NCI-H446 (cell line): Measurements from ENCODE around the gene SPARC.
"Not testable (repeated sequence)": the region's sequence is repeated elsewhere in the genome, so short reads cannot be mapped to it uniquely, and the experiment has no call there.

Source experiments
- DNase-seq, 2 experiments: peaks; one replicate each; lab custom pipeline; 2025; lab: John Stamatoyannopoulos, UW

The SPARC gene, protein sequence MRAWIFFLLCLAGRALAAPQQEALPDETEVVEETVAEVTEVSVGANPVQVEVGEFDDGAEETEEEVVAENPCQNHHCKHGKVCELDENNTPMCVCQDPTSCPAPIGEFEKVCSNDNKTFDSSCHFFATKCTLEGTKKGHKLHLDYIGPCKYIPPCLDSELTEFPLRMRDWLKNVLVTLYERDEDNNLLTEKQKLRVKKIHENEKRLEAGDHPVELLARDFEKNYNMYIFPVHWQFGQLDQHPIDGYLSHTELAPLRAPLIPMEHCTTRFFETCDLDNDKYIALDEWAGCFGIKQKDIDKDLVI

DNA sequence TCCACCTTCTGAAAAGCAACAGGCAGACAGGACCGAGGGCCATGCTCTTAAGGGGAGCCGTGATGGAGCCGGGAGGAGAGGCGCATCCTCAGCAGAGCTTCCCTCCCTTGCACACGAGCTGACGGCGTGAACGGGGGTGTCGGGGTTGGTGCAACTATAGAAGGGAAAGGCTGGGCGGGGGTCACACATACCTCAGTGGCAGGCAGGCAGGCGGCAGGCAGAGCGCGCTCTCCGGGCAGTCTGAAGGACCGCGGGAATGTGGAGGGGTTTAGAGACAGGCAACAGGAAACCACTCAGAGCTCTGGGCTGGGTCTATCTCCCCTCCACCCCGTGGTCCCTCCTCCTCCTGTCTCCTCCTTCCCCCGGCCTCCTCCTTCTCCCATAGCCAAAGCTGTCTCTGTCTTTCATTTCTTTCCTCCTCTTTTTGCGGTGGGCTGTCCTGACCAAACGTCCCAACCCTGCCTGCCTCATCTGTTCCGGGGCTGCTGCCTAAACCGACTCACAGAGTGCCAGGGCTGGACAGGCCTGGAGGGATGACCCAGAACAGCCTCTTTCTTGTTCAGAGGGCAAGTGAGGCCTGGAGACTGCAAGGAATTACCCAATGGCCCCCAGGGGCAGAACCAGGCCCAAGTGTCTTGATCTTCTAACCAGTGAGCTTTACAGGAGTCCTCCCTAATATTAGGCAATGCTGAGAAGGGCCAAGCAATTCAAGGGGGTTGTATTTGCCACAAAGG, at the start of gene SPARC:
Gene SPARC (minus strand): TSS at position 242 of the 734 bp plus-strand sequence. CDS start 10,727 bp downstream, outside the sequence.
- no peak for DNase-seq

DNA sequence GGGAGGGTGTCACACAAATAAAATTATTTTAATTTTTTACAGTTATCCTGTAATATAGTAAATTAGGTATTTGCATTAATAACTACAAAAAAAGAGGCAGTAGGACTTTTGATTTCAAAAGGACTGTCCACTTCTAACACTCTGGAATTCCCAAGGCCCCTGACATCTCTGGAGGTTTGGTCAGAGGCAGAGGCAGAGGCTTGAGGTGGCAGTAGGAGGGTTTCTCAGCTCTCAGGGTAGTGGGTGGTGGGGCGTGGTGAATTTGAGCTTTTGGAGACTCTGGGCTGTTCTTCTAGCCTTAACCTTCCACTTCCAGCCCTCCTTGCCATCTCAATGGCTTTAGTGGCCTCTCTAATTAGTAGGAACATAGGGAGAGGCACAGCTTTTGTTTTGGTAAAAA, 48.9 kb upstream of the SPARC start:
- DNase-seq: no peak

DNA sequence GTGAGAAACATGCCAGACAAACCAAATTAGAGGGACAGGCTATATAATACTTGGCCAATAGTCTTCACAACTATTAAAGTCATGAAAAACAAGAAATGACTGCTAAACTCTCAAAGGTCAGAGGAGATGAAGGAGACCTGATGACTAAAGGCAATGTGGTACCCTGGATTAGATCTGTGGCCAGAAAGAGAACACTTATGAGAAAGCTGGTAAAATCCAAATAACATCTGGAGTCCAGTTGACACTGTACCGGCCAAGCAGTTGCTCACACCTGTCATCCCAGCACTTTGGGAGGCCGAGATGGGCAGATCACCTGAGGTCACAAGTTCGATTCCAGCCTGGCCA, 47.3 kb upstream of the SPARC start:
- no peak for DNase-seq

DNA sequence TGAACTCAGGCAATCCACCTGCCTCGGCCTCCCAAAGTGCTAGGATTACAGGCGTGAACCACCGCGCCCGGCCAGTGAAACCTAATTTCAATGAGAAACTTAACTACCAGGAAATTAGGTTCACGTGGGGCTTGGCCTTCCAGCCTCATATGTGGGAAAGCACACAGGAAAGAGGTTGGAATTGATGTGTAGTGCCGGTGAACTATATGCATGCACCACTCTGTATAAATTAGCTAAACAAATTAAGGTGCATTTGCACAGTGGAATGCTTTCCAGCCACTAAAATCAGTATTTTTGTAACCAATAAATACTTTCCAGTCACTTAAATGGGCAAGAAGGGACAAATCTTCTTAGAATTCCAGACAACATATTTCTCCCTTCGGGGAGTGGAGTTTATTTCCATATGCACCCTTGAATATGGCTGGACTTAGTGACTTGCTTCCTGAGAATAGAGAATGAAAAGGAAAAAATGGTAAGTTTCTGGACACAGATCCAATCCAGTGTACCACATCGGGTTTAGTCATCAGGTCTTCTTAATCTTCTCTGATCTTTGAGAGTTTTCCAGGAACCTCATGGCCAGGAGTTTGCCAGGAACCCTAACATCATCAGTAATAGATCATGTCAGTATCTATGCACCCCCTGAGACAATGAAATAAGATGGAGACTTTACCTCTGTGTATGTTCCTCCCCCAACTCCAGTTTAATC, 46.8 kb upstream of the SPARC start:
- no peak for DNase-seq

DNA sequence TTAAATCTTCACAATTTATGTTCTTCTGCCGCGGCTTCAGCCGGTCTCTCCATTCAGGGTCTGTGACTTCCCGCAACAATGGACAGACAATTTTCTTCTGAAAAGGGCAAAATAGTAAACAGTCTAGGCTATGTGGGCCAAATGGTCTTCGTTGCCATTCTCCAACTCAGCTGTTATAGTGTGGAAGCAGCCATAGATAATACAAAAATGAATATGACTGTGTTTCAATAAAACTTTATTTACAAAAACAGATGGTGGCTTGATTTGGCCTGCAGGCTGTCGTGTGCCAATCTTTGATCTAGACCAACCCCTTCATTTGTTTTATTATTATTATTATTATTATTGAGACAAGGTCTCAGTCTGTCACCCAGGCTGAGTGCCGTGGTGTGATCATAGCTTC, 43.7 kb upstream of the SPARC start:
- DNase-seq: no peak

DNA sequence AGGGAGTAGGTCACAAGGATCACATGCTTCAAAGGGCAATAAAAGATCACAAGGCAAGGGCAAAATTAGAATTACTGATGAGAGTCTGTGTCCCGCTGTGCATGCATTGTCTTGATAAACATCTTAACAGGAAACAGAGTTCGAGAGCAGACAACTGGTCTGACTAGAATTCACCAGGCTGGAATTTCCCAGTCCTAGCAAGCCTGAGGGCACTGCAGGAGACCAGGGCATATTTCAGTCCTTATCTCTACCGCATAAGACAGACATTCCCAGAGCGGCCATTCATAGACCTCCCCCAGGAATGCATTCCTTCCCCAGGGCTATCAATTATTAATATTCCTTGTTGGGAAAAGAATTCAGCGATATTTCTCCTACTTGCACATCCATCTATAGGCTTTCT, 42.9 kb upstream of the SPARC start:
- not testable (repeated sequence) for DNase-seq

DNA sequence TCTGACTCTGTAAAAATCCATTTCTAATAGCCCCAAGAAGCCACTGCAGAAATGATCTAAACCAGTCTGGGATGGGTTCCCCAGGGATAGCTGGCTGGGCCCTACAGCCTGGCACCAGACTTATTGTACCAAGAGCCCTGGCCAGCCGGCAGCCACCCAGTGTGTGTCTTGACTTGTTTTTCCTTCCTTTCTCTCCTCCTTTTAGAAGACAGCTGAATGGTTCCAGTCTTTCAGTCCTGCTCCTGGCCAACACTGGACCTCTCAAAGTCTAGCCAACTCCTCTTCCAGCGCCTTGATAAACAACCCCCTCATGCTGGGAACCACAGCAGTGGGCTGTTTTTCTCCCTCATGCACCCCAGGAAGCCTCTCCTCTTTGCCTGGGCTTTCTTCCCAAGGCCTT, 37.6 kb upstream of the SPARC start:
- no peak for DNase-seq

DNA sequence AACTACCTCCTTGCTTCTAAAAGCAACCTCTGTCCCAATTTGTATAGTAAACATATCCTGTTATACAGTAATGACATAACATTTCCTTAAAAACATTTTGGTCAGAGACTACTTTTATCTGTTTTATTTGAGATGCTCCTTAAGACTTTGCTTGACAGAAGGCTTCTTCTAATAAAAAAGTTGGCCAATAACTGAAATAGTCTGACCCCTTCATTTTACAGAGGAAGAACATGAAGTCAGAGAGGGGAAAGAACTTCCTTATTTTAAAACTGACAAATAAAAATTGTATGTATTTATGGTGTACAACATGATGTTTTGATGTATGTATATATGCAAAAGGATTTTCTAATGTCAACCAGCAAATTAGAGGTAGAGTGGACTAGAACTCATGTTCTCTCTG, 35.8 kb upstream of the SPARC start:
- DNase-seq: no peak

DNA sequence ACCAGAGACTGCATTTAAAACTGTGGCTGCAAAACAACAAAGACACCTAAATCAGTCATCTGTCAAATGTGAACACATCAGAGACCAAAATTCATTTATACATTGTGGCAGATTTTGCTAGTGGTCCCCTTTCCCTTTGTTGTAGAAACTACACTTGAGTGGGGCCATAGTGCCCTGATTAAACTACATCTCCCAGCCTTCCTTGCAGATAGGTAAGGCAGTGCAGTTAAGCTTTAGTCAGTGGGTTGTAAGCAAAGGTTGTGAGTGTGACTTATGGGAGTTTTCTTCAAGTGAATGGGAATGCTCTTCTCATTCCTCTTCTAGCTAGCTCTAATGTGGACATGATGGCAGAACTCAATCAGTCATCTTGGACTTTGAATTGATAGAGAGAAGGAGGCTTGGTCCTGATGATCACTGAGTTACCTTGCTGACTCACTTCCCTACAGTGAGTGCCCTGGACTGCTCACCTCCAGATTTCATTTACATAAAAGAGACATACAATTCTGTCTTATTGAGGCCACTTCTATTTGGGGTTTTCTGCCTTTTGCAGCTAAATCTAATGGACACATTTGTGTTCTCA, 35.2 kb upstream of the SPARC start:
- DNase-seq: no peak

DNA sequence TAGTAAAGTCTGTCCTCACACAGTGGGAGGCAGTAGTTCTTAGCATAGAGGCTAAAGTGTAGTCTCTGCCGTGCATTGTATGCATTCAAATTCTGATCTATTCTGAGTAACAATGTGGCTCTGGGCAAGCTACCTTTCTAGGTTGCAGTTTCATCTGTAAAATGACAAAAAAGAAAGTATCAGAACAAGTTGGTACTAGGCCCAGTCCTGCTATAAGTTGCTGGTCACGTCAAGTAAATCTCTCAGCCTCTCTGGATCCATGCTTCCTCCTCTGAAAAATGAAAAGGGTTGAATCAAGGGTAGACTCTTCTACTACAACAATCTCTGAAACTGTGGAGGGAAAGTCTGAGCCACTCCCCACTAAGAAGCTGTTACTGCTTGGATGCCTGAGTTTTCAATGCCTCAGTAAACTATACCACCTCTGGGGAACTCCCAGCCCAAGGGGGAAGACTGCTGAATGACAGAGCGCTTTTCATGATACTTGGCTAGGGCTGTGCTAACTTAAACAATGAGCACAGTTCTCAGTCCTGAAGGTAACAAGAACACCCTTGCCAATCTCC, 34.5 kb upstream of the SPARC start:
- no peak for DNase-seq

DNA sequence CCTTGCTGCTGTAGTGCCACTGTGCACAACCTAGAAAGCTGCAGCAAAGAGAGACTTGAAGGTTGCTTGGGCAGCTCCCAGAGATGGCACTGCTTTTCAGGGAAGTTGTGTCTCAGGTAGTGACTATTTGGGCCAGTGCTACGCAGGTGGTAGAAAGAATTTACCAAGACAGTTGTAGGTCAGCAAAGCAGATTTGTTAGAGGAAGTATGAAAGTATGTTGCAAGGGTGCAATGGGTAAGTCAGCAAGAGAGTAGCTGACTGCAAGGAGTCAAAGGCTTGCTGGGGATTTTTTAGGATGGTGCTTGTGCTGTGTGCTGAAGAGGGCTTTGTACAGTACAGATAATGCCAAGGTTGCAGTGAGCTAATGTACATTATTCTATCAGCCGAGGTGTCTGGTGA, 33.5 kb upstream of the SPARC start:
- no peak for DNase-seq

DNA sequence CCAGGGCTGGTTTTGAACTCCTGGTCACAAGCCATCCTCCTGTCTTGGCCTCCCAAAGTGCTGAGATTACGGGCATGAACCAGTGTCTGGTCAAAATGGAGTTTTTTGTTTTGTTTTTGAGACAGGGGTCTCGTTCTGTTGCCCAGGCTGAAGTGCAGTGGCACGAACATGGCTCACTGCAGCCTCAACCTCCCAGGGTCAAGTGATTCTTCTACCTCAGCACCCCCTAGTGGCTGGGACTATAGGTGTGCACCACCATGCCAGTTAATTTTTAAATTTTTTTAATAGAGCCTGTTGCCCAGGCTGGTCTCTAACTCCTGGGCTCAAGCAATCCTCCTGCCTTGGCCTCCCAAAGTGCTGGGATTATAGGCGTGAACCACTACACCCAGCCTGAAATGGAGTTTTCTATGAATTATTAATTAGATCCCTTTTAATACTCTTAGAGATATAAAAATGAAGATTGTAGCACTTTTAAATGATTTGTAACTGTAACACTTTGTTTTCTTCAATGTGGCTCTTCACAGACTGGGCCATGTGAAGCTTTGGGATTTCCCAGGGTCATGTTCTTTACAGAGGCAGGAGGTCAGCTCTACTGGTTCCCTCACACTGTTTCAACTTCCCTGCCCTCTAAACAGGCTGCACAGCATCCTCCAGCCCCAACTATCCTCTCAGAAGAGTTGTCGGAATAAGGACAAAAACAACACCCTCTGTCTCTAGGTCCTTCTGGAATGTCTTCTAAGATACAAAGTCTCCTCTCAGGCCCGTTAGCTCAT, 32.7 kb upstream of the SPARC start:
- peak in 1 of 2 experiments; percentile 19 for DNase-seq

DNA sequence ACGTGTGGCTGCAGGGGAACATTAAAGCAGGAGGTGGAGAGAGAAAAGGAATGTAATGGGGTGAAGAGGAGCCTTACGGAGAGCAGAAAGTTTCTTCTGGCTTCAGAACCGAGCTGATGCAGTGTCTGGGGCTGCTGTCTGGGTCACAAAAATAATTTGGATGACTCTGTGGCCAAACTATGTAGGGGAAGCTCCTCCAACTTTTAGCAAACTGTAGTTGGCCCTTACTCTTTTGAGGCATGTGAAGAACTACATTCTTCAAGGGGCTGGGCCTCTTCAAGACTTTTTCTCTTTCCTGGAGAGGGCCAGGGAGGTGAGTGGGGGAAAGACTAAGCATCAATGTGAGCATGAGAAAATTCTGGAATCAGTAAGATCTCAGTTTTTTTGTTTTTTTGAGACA, 31.9 kb upstream of the SPARC start:
- no peak for DNase-seq

DNA sequence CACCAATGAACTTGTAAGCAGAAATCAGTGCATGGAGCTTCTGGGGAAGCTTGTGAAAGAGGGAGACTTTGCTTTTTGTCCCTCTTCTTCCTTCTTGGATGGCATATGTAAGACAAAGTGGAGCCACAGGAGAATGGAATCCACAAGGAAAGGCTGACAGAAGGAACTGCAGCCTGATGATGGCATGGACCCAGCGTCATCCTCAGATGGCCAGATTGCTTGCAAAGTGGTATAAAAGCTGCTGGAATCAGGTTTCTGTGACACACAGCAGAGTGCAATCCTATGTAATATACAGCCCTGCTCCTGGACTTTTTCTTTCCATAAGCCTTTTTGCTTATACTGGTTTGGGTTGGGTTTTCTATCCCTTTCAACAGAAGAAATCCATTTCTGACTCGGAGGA, 31.4 kb upstream of the SPARC start:
- no peak for DNase-seq

DNA sequence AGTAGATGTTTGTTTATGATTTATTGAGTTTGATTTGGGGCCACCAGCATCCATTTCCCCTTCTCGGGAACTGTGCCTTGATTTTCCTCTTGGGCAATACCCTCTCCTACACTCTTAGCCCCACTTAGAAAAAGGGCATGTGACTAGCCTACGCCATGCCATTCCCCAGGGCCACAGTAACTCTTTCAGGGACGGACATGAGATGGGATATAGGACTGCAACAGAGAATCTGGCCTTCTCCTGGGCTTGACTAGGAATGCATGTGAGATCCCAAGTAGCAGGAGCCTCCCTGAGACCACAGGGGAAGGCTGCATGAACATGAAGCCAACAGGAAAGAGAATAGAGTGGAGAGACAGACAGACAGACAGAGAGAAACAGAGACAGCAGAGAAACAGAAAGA, 30.7 kb upstream of the SPARC start:
- no peak for DNase-seq

DNA sequence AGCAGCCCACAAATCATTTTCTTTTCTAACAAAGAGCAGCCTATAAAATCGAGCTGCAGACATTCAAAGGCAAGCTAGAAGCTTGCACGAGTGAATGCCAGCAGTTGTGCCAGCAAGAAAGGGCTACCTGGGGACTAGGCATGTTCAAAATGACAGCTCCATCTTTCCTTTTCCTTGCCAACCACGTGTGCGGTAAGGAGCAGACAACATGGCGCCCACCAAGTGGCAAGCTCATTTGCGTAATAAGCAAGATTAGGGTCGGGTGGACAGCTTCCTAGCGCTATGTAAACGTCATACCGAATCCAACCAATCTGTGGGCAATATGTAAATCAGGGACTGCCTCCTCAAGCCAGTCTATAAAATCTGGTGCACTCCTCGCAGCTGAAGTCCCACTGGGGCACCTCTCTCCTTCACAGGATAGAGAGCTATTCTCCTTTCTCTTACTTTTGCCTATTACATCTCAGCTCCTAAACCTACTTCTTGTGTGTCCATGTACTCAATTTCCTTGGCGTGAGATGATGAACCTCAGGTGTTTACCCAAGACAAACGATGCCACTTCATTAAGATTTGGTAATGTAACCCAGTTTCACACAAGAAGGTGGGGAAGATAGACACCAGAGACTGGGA, 22.5 kb upstream of the SPARC start:
- DNase-seq: no peak

DNA sequence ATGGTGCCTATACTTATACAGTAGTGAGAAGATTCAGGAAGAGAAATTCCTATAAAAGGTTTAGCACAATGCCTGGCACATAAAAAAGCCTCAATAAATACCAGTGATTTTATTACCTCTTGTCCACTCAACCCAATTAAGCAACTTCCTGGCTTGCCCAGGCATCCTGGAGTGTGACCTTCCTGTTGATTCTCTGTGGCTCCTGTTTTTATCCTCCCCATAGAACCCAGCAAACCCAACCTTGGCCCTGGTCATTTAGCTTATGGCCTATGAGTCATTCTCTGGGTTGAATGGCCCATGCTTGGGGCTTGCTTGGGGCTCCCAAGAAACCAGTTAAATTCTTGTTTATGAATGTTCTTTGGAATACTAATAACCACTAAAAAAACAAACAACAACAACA, 21.4 kb upstream of the SPARC start:
- no peak for DNase-seq

DNA sequence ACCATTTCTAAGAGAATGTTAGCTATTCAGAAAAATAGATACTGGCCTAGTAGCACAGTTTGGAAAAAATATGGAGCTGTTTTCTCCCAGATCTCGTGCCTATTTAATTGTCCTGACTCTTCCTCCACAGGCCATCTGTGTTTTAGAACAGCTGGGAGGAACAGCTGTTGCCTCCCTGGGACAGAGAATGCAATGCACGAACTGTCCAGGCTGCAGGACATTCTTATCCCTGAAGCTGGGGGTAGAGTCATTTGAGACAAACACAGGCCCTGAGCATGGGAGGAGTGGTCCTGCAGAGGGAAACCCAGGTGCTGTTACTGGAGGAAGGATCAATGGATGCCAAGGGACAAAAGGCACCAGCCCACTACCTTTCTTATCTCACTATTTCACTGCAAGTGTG, 20.9 kb upstream of the SPARC start:
- no peak for DNase-seq

DNA sequence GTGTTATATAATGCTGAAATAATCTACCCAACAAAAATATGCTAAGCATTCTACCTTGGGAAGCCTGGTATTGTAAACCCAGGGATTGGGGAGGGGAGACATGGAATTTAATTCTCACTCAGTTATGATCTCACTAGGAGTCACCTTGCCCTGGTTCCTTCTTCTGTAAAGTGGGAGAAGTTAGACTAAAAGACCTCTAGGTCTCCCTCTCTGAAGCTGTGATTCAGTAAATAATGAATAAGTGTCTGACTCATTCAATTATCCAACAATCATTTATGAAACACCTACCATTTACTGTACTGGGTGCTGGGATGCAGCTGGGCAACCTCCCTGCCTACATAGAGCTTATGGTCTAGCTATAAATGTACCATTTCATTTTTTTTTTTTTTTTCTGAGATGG, 20.2 kb upstream of the SPARC start:
- DNase-seq: no peak

DNA sequence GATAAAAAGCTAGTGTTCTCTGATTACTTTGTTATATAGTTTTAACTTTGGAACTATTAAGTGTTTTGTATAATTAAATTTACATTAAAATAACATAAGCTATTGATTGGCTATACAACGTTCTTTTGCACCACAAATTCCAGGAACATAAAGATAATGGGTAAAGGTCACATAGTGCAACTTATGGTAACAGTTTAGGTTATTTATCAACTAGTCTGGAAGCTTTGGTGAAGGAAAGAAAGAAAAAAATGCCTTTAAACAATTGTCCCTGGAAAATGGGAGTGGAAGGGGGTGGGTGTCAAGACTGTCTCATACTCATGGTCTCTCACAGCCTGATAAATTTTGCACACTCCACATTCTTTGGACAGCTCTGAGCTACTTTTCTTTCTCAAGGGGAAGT, 17.1 kb upstream of the SPARC start:
- no peak for DNase-seq

DNA sequence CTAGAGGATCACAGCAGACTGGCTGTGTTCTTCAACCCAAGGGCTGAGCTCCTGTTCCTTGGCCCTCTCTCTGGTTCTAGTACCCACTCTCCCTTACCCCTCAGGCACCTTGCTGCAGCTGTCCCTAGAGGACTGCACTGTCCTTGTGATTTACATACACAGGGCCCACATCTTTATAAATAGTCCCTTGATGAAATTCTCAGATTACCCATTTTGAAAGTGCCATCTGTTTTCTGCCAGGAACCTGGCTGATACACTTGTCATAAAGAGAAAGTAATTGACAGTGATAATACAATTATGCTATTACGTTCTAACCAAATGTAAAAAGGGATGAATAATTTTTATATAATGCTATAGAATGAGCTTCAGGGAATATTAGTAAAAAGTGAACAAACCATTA, 16.5 kb upstream of the SPARC start:
- DNase-seq: no peak
